Ishikawa (cell line): ENCODE data around the gene CAT.

Source experiments
- CEBPB ChIP-seq: IDR thresholded peaks from 2 replicates; pipeline ENCODE4 v1.6.1; 2012
- REST ChIP-seq: IDR thresholded peaks from 2 replicates; pipeline ENCODE4 v1.6.1; 2012; ENCODE audit warnings: low read depth, mild to moderate bottlenecking

- TF ChIP-seq REST (no peak), CEBPB (no peak)
Measured at GRCh38 chr11:34423300-34423699, 15.4 kb upstream of the CAT start.
